Renal cortical epithelial cell (primary cell): Measurements from ENCODE around the gene SYCP3. TPM values are rescaled to one million over a fixed set of nuclear protein-coding genes. Genes with fewer than 3 reads are reported as not detected.

ENCODE experiments used
- DNase-seq: peaks from one replicate; pipeline ENCODE4 v3.0.0-alpha.2; 2011; ENCODE audit warnings: low read depth
- total RNA-seq: library from RNA; depleted of rRNA; stranded (reverse); fragments of >200 nt; gene quantifications from 2 replicates; pipeline ENCODE4 v1.2.3, GENCODE V29; 2014

The SYCP3 gene
- 0.15 TPM in 1 of 2 replicates, not detected in the other for total RNA-seq

GRCh38 chr12:101738920-101739665 lies at the start of gene SYCP3:
Gene SYCP3, minus strand, starts transcription at chr12:101739462. Its CDS starts 1,527 bp downstream, at chr12:101737935.
- no peak for DNase-seq

- no peak for DNase-seq
Observed at GRCh38 chr12:101785671-101786070, 46.4 kb upstream of the SYCP3 start.

GRCh38 chr12:101784376-101784775 lies 45.1 kb upstream of the SYCP3 start:
- no peak for DNase-seq

GRCh38 chr12:101783838-101784237 lies 44.6 kb upstream of the SYCP3 start:
- DNase-seq = no peak

GRCh38 chr12:101783150-101783549 lies 43.9 kb upstream of the SYCP3 start:
- no peak for DNase-seq

GRCh38 chr12:101782273-101782731 lies 43.0 kb upstream of the SYCP3 start:
- DNase-seq = no peak

- no peak for DNase-seq
Observed at GRCh38 chr12:101781834-101782233, 42.6 kb upstream of the SYCP3 start.

- DNase-seq = no peak
Observed at GRCh38 chr12:101780599-101780998, 41.3 kb upstream of the SYCP3 start.

- DNase-seq = no peak
Observed at GRCh38 chr12:101779626-101780025, 40.4 kb upstream of the SYCP3 start.

GRCh38 chr12:101779200-101779599 lies 39.9 kb upstream of the SYCP3 start:
- no peak for DNase-seq

GRCh38 chr12:101777978-101778377 lies 38.7 kb upstream of the SYCP3 start:
- DNase-seq = no peak

GRCh38 chr12:101777485-101777884 lies 38.2 kb upstream of the SYCP3 start:
- no peak for DNase-seq

- no peak for DNase-seq
Observed at GRCh38 chr12:101775816-101776215, 36.6 kb upstream of the SYCP3 start.

- DNase-seq = peak; percentile 54
Observed at GRCh38 chr12:101773650-101774162, 34.4 kb upstream of the SYCP3 start.

GRCh38 chr12:101772012-101772775 lies 32.9 kb upstream of the SYCP3 start:
- no peak for DNase-seq

GRCh38 chr12:101769865-101770264 lies 30.6 kb upstream of the SYCP3 start:
- no peak for DNase-seq

- no peak for DNase-seq
Observed at GRCh38 chr12:101768781-101769180, 29.5 kb upstream of the SYCP3 start.

- DNase-seq = no peak
Observed at GRCh38 chr12:101767537-101767936, 28.3 kb upstream of the SYCP3 start.

GRCh38 chr12:101764051-101764792 lies 25.0 kb upstream of the SYCP3 start:
- no peak for DNase-seq

- DNase-seq = no peak
Observed at GRCh38 chr12:101763246-101763931, 24.1 kb upstream of the SYCP3 start.

- no peak for DNase-seq
Observed at GRCh38 chr12:101761781-101762180, 22.5 kb upstream of the SYCP3 start.
